HG02852 (cell line): Measurements from ENCODE around the gene MED28.

Source experiments
- ATAC-seq: cut with Tn5 transposase; IDR thresholded peaks from one replicate; pipeline ENCODE4 v1.9.1; 2021; ENCODE audit warnings: mild to moderate bottlenecking, moderate library complexity; ENCODE audit not compliant: unreplicated experiment

Gene MED28

DNA sequence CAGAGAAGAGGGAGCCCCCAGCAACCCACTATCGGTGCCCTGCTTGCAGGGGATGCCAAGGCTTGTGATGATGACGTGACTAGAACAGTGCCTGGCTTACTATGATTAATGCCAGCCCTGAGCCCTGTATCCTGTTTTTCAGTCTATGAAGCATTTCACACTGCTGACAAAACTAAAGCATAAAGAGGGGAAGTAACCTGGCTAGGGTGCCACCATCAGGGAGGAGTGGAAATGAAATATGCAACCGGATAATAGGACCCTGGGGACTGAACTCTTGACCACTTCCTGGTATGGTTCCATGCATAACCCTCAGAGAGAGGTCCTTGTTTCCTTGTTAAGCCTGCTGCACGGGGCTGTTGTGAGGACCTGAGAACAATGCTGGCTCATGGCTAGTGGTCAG is 50.3 kb downstream of the MED28 start:
- peak; percentile 82 for ATAC-seq

DNA sequence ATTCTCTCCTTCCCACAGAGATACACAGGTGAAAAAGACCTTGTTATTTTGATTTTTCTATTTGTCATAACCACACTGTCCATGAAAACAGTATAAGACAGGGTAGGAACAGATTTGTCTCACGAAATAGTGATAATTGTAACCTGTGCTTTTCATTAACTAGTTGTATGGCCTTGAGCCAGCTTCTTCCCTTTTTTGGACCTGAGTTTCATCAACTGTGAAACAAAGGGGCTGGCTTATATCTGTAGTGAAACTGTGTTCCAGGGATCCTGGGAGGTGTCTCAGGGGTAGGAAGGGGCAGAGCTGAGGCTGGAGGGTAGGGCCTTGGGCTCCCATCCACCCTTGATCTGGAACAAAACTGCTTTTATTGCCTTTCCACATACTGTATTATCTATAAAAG is 50.9 kb downstream of the MED28 start:
- ATAC-seq, result peak; percentile 34

DNA sequence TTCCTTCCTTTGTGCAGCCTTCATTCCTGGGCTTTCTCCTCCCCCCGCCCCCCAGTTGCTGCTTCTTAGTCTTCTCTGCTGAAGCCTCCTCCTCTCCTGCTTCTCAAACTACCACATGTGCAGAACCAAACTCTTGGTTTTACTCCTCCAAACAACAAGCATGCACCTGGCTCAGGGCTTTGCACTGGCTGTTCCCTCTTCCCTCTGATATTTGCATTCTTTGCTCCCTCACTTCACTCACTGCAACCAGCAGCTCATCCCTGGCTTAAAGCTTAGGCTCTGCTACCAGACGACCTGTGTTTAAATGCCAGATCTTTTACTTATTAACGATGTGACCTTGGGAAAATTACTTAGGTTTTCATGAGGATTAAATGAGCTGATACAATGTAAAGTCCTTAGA is 51.4 kb downstream of the MED28 start:
- no peak for ATAC-seq

DNA sequence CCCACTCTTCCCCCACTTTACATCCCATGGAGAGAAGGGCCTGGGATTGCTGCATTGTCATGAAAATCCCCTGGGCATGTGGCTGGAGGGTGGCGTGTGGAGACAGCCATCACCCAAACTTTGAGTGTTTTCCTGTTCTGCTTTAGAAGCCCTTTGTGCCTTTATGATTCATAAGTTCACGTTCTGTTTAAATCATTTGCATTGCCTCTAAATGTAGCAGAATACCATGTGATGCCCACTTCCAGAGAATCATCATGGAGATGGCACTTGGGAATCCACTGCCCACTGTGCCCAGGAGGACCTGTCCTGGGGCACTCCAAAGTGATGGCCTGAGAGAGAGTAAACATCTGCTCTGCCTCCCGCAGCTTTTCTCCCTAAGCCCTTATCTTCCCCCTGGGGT is 52.8 kb downstream of the MED28 start:
- ATAC-seq, result no peak

DNA sequence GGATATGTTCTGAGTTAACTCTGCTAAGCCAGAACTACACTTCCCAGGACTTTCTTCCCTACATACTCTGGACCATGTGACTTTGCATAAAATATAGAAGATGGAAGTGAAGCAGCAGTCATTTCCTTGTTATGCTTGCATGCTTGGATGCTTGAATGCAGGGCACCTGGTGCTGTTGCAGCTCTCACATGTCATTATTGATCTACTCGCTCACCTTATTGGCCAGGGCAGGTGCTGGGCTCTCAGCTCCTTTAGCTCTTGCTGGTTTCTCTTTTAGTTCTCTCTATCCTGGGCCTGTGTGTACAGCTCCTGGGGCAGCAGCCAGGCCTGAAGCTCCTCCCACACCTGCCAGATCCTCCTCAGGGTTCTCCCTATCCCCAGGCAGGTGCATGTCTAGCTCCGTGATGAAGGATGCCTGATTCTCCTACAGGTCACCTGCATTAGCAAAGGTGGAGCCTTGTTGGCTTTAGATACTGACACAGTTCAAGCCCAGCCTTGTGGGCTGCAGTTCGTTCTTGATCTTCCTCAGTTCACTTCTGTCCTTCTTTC is 53.3 kb downstream of the MED28 start:
- ATAC-seq, result no peak

DNA sequence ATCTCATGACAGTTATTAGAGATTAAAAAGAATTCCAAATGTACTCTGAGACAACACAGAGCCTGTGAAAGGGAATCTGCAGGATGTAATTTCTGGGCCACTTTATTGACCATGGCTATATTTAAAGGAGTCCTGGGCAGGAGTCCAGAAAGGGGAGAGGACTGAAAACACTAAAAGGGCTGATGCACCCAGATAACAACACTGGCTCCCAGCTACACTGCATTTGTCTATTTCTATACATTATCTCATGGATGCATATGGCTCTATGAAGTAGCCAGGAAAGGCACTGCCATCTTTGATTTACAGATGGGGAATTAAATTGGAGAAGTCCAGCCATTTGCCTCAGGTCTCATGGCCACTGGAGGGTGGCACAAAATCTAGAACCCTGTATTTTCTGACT is 56.0 kb downstream of the MED28 start:
- no peak for ATAC-seq

DNA sequence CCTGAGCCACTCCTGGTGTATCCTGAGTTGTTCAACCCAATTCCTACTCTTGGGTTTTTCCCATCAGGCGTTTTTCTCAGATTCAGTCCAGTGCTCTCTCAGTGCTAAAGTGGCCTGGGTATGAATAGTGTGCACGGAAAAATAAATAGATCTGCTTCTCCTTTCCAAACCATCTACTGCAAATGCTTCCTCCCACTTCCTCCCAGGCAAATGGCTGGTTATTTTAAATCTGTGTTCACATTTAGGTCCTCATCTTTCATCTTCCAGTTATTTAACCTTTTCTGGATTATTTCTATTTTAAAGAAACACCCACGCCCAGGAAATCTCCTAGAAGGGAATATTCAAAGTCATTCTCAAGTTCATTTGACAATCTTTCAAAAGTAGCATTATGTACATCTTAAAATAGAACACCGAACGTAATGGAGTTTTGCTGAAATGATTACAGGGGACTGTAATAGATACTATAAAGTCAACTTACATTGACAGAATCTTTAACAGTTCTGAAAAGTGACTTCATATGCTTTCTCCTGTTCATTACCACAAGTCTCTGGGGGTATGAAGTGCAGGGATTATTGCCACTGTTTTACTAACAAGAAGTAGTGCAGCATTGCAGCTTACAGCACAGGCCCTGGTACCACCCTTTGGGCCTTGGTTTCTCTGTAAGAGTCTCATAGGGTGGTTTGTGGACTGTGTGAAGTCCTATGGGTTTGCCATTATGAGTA is 66.3 kb downstream of the MED28 start:
- ATAC-seq, result no peak

DNA sequence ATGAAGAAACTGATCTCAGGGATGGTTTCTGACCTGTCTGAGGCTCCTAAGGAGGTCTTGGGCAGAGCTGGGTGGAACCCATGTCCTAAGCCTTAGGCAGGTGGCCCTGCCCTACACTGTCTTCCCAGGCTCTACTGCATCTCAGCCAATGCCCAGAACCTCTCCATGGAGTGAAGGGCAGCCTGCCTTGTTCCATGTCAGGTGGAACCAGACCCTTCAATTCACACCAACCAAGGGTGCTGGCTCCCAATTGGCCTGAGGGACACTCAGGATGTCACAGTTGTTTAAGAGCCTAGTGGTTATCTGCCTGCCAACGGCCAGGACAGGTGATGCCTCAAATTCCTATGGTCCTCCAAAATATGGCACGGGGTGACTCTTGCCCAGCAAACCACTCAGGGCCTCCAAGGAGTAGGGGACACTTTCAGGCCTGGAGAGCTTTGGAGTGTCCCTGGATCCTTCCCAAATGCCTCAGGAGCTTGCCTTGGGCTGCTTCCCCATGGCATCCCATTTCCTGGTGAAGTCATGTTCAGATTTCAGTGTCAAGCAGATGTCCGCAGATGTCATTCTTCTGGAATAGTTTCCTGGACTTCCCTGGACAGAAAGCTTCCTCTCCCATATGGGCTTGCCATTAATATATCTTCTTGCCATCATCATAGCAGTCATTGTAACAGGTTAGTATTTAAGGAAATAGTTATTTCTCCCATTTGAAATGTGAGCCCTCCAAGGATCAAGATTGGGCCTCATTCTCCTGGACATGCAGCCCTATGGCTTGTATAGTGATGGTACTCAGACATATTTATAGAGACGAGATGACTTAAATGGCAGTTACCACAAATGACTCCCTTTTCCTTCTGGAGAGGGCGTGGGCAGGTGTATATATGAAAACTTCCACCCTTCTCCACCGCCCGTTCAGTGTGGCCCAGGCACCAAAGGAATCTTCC is 67.1 kb downstream of the MED28 start:
- ATAC-seq, result no peak

DNA sequence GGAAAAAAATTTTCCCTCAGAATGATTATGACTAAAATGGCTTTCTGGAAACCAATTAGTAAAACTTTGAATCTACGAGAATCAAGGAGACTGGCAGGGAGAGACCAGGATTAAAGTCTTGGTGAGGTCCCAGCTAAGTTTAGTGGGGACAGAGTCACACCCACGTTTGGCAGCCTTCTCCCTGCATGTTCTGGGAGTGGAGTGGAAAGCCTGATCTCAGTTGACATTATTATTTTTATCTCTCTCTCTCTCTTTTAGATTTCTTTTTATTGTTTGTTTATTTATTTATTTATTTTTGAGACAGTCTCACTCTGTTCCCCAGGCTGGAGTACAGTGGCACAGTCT is 67.8 kb downstream of the MED28 start:
- no peak for ATAC-seq
